A549 (cell line): ENCODE results near the gene GRPEL2.

Experiments used
- CBX8 ChIP-seq: fragments of 200-600 bp; sonication (generic); IDR thresholded peaks from 2 replicates; pipeline ENCODE4 v1.6.1; 2016
- CEBPB ChIP-seq, 2 experiments: fragments of >200 bp in 1 of 2; sonication (Bioruptor Twin) in 1 of 2; formaldehyde crosslinking in 1 of 2; IDR thresholded peaks; 2 replicates each; pipeline ENCODE4 v1.6.1; 2012 to 2016
- EP300 ChIP-seq, 2 experiments: fragments of >200 bp; sonication (Bioruptor Twin); formaldehyde crosslinking; IDR thresholded peaks; 2 replicates in 1 of 2; 3 replicates in 1 of 2; pipeline ENCODE4 v1.6.1; 2016 to 2017
- FOSL2 ChIP-seq, 2 experiments: fragments of 450-650 bp in 1 of 2; fragments of >200 bp in 1 of 2; sonication (Bioruptor Twin) in 1 of 2; formaldehyde crosslinking; IDR thresholded peaks; 2 replicates each; pipeline versions ENCODE4 v1.5.0 to v1.6.1; 2016 to 2020; ENCODE audit warnings: mild to moderate bottlenecking in 1 of 2, moderate library complexity in 1 of 2
- MAFK ChIP-seq: fragments of 450-650 bp; IDR thresholded peaks from 2 replicates; pipeline ENCODE4 v1.6.1; 2014; ENCODE audit not compliant: partially characterized antibody
- POLR2A ChIP-seq: IDR thresholded peaks from 2 replicates; pipeline ENCODE4 v1.6.1; 2012; ENCODE audit warnings: mild to moderate bottlenecking, low read length
- RNF2 ChIP-seq: fragments of 200-600 bp; sonication (generic); IDR thresholded peaks from 2 replicates; pipeline ENCODE4 v1.6.1; 2016; ENCODE audit warnings: low read depth, mild to moderate bottlenecking, antibody characterized with exemption, moderate library complexity, borderline replicate concordance
- SMC3 ChIP-seq: fragments of >200 bp; sonication (Bioruptor Twin); formaldehyde crosslinking; IDR thresholded peaks from 3 replicates; pipeline ENCODE4 v1.6.1; 2018; ENCODE audit warnings: inconsistent platforms
- ZFP36 ChIP-seq: fragments of 450-650 bp; IDR thresholded peaks from 2 replicates; pipeline ENCODE4 v1.6.1; 2014; ENCODE audit warnings: borderline replicate concordance; ENCODE audit not compliant: partially characterized antibody
- TF ChIP-seq, protein P1 (sequence below): fragments of >200 bp; sonication (Bioruptor Twin); formaldehyde crosslinking; IDR thresholded peaks from 3 replicates; pipeline ENCODE4 v1.5.1; 2016

GRCh38 chr5:149326611-149327010 is 18.7 kb upstream of the GRPEL2 start:
- TF ChIP-seq POLR2A: no peak
- TF ChIP-seq, protein P1, sequence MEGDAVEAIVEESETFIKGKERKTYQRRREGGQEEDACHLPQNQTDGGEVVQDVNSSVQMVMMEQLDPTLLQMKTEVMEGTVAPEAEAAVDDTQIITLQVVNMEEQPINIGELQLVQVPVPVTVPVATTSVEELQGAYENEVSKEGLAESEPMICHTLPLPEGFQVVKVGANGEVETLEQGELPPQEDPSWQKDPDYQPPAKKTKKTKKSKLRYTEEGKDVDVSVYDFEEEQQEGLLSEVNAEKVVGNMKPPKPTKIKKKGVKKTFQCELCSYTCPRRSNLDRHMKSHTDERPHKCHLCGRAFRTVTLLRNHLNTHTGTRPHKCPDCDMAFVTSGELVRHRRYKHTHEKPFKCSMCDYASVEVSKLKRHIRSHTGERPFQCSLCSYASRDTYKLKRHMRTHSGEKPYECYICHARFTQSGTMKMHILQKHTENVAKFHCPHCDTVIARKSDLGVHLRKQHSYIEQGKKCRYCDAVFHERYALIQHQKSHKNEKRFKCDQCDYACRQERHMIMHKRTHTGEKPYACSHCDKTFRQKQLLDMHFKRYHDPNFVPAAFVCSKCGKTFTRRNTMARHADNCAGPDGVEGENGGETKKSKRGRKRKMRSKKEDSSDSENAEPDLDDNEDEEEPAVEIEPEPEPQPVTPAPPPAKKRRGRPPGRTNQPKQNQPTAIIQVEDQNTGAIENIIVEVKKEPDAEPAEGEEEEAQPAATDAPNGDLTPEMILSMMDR: no peak
- no peak for TF ChIP-seq RNF2
- TF ChIP-seq CBX8: no peak
- no peak for TF ChIP-seq ZFP36
- no peak for TF ChIP-seq EP300 (IDR thresholded peaks at IDR 0.05)
- TF ChIP-seq MAFK: no peak
- TF ChIP-seq CEBPB (IDR thresholded peaks at IDR 0.05): no peak
- no peak for TF ChIP-seq FOSL2 (IDR thresholded peaks at IDR 0.05)
- no peak for TF ChIP-seq FOSL2 (CRISPR knock-in tag; IDR thresholded peaks at IDR 0.05)
- TF ChIP-seq SMC3: no peak
